A172 (cell line): ENCODE data around the gene HCN4. TPM values are rescaled to one million over a fixed set of nuclear protein-coding genes. Genes with fewer than 3 reads are reported as not detected.

Experiments used
- DNase-seq: peaks from one replicate; pipeline ENCODE4 v3.0.0-alpha.2; 2015; ENCODE audit warnings: low spot score
- total RNA-seq: library from RNA; depleted of rRNA; stranded (reverse); fragments of >200 nt; shearing (Covaris generic); gene quantifications from 2 replicates; pipeline ENCODE4 v1.2.3, GENCODE V29; 2014

The HCN4 gene
- total RNA-seq, 1 experiment from 2014 or later: 0.28 TPM

DNA sequence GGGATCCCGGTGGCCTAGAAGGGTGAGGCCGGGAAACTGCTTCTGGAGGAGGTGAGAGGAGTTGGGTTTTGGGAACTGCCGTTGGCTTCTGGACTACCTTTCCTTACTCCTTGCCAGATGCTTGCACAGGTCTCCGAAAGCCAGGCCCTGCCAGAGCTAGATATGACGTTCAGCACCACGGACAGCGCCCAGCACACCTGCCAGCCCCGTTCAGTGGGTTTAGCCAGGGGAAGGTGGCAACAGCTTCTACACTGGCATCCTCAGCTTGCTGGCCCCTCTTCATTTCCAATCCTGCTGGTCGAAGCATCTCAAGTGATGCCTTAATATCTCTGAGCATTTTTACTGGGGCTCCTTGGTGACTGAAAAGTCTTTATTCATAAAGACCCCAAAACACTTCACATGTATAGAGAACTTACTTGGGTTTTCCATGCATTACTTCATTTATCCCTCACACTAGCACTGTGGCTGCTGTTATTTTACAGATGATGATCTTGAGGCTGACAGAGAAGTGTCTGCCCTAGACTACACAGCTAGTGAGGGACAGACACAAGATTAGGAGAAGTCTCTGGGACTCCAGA is 21.9 kb downstream of the HCN4 start:
- peak; percentile 54 for DNase-seq

DNA sequence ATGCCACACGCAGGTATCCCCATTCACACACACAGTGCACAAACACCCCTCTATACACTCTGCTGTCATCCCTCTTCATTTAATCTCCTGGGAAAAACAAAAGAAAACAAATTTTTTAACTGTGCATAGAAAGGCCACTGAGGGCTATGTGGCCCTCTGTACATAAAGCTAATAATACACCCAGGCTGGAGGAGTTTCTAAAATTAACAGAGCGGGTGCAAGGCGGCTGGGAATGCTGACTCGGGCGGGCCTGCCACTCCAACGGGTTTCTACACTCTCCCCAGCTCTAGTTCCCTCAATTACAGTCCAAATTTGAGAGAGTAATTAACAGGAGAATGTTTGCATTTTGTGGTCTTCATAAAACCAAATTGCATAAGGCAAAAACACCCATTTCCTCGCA is 23.1 kb downstream of the HCN4 start:
- no peak for DNase-seq

DNA sequence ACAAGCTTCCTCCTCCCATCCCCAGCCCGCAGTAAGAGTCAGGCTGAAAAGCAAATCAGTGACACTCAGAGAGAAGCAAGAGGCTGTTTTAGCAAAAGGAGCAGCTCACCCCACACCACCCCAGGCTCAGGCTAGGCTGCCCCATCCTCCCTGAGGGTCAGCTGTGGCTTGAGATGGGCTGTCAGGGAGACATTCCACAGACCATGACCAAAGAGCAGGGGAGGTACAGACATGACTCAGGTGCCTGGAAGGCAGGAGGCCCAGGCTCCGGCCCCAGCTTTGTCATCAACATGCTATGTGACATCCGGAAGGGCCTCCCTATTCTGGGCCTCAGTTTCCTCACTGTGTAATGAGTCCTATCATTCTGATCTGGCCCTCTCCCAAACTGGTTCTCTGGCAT is 24.7 kb downstream of the HCN4 start:
- DNase-seq: peak; percentile 22

DNA sequence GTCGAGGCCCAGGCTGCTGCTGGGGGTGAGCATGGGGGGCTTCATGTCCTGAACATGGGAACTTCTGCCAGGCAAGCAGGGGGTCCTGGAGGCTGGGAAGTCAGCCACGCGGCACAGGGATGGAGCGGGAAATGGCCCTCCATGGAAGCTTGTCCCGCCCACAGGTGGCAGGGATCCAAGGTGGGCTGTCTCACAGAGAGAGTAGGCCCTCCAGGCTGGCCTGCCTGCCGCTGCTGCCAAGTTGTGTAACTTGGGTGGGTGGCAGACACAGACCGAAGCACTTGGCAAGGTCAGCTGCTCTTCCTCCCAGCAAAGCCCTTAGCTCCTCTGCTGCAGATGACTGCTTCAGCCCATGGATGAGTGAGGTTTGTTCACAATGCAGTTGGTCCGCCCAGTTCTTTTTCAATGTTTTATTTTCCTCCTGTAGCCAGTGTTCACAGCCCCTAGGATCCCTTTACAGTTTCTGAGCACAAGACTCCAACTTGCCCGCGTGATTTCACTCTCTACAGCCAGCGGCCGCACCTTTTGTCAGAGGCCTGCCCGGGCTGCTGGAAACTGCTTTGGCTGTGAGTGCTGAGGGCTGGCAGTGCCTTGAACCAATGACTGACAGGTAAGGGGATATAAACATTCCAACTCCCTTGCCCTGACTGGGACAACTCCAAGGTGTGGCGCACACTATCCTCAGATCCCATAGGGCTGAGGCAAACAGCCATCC is 26.7 kb downstream of the HCN4 start:
- DNase-seq: no peak

DNA sequence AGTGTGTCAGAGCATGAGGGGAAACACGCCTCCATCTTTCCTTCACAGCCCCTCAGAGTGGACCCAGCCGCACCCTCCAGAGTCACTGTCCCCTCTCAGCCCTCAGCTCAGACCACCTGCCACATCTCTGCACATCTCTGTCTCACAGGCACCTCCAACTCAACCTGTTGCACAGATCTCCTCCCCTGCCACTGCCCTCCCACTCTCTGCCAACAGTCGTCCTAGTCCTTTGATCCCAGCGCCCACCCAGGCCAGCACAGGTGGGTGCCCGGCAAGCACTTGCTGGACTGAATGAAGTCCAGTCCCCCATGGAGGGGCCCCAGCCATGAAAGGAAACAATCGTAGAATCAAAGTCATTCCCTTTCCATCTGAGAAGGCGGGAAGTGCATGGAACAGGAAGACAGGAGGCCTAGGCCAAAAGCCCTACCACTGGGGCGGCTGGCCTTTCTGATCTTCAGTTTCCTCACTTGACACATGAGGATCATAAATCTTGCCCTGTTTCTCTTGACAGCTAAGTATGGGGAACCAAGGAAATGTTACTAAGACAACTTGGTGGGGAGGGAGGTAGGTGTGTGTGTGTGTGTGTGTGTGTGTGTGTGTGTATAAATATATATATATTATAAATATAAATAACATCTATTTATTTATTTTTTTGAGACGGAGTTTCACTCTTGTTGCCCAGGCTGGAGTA is 28.1 kb downstream of the HCN4 start:
- DNase-seq: no peak

DNA sequence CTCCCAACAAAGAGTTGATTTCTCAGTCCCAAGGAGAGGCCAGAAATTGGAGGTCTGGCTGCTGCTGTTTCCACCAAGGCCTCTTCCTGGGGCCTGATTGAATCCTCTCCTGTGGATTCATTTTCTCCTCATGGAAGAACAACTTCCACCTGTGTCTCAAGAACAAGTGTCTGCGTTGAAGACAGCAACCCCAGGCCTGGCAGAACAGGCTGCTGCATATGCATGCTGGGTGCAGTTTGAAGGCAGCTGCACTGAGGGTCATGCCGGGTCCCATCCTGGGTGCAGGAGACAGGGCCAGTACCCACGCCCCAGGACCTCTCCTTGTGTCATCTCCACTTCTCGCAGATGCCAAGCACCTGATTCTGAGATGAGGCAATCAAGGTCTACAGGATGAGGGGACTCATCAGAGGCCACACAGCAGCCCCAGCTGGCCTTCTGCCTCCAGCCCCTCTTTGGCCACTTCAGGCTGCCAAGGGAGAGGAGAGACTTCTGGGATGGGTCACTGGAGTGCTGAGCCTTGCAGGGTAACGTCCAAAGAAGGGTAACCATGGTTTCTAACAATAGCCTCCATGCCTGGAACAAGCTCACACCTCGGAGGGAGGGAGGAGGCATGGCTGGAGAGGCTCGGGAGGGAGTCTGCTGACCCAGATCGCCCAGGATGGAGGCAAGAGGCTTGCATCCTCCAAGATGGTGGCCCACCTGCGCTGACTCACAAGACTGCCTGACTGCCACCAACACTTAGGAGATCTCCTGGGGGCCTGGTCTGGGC is 30.0 kb downstream of the HCN4 start:
- DNase-seq: no peak

DNA sequence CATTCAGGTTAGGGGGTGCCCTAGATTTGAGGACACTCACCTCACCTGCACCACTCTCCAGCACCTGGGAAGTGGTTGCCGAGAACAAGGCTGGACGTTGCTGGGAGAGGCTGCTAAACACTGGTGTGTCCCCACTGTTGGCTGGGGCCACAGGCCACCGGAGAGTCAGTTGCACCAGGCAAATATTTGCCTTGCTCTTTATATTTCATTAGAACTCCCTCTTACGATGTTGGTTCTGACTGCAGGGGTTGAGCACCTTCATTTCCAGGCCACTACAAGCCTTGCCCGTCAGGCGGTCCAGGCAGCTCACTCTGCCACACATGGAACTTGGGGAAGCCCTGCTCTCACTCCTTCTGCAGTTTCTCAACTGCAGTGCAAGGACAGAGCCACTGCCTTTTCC is 30.7 kb downstream of the HCN4 start:
- no peak for DNase-seq

DNA sequence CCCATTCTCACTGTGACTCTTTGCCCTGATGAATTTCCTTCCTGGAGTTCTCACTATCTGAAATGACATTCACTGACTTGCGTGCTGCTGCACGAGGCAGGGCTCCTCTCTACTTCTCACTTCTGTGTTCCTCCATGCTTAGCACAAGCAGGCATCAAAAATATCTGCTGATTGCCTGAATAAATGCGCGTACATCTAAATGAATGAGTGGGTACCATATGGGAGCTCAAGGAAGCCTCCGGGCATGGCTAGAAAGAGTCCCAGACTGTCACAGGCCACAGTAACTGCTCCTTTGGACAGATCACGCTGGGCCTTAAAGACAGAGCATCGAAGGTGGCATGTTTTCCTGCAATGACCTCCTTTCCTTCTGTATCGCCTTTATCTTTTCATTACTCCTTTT is 31.6 kb downstream of the HCN4 start:
- no peak for DNase-seq

DNA sequence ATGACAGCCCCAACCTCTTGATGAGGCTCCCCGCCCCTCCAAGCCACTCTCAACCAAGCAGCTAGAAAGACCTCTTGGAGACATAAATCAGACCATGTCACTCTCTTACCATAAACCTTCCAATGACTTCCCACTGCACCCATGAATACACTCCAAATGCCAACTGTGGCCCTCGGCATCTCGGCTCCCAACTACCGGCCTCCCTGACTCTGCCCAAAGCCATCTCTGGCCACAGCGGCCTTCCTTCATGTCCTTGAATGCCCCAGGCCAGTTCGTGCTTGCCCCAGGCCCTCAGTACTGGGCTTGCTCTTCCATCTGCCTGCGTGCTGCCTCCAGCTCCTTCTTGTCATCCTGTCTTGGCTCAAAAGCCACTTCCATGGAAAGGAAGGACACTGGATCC is 32.0 kb downstream of the HCN4 start:
- no peak for DNase-seq

DNA sequence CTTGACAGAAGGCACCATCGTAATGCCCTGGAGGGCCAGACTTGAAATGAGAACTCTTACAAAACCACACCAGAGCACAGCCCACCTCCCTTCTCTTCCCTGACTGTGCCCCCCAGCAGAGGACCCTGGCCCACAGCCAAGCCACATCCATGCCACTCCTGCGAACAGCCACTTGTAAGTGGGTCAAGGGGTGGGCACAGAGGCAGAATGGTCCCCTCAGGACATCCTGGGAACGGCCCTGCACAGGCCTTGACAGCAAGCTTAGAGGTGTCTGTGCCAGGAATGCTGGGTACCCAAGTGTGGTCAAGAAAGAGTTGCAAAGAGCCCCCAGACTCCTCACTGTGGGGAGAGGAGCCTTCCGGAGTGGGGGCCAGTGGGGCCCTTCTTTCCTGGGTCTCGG is 33.3 kb downstream of the HCN4 start:
- DNase-seq: no peak

DNA sequence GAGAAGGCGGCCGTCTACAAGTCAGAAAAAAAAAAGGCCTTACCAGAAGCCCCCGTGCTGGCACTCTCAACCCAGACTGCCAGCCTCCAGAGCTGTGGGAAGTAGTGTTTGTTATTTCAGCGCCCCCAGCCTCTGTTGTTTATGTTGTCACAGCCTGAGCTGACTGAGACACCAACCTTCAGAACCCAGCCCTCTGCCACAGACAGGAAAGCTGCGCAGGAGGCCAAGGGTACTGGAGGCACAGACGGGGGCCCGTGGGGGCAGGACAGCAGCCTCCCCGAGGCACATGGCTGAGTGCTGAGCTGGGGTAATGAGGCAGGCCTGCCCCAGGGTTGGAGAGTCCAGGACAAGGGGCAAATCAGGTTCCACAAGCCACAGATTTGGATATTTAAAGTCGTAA is 33.7 kb downstream of the HCN4 start:
- DNase-seq: no peak

DNA sequence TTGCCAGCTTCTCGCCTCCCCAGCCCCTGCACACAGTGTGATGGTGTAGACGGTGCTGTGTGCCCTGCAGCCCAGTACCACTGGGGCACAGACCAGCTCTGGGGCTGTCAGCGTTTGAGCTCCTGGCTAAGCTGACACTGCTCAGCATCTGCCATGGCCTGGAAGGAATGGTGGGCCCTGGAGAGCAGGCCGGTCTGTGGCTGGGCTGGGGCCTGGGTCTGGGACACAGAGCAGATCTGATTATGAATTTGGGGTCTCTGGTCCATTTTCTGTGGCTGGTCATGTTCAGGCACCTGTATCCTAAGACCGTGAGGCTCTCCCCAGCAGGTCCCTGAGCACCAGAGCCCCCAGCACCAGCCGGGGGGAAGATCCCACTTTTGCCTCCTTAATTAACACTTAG is 34.7 kb downstream of the HCN4 start:
- no peak for DNase-seq

DNA sequence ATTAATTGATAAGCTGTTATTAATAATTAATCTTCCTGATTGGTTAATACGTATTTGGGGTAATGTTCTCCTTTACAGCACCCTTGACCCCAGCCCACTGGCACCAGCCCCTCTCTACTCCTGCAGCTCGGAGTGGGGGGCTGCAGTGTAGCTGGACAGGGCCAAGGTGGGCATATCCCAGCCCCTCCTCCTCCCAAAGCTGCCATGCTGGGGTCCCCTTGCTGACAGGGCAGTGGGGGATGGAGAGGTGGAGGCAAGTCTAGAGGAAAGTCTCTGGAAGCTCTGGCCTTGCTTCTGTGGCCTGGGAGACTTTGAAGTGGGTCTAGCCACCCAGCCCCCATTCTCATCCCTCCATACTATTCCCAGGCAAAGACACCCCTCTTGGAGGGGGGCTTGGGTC is 35.8 kb downstream of the HCN4 start:
- no peak for DNase-seq

DNA sequence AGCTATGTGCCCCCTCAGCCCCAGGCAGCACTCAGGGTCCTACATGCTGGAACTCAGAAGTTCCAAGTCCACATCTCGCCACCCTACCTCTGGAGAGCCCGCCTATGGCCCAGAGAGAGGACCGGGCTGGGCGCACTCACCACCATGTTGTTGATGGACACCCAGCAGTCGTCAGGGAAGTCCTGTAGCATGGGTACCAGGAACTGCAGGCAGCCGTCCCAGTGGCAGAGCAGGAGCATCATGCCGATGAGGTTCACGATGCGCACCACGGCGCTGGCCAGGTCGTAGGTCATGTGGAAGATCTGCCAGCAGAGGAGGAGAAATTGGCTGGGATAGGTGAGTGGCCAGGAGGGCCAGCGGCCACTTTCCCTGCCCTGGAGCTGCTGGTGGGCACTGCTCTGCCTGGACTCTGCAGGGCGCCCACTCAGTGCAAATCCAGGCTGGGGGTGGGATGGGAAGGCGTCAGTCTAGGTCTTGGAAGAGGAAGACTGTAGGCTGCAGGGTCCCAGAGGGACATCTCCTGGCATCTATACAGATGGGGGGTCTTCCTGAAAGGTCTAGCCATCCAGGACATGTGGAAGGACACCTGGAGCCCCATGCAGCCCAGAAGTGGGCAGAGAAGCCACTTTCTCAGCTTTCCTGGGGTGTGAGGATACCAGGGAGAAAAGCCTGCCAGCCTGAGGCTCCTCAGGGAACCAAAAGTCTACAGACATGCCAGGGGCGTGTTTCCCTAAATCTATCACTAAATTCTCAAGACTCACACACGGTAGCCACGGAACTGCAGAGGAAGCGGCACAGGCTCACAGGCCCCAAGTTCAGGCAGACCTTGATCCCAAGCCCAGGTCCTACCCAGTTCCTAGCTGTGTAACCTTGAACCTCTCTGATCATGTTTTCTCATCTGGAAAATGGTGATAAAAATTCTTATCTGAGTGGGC is 36.5 kb downstream of the HCN4 start:
- no peak for DNase-seq

DNA sequence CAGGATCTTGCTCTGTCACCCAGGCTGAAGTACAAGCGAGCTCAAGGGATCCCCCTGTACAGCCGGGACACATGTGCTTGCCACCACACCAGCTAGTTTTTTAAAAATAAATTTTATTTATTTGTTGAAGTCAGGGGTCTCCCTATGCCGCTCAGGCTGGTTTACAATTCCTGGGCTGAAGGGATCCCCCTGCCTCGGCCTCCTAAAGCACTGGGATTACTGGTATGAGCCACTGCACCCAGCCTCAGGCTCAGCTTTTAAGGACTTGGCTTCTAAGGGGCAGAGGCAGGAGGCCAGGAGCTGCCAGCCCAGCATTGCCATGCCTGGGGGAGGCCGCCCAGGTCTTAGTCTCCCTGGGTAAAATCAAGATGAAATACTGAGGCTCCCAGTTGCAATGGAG is 37.3 kb downstream of the HCN4 start:
- no peak for DNase-seq

DNA sequence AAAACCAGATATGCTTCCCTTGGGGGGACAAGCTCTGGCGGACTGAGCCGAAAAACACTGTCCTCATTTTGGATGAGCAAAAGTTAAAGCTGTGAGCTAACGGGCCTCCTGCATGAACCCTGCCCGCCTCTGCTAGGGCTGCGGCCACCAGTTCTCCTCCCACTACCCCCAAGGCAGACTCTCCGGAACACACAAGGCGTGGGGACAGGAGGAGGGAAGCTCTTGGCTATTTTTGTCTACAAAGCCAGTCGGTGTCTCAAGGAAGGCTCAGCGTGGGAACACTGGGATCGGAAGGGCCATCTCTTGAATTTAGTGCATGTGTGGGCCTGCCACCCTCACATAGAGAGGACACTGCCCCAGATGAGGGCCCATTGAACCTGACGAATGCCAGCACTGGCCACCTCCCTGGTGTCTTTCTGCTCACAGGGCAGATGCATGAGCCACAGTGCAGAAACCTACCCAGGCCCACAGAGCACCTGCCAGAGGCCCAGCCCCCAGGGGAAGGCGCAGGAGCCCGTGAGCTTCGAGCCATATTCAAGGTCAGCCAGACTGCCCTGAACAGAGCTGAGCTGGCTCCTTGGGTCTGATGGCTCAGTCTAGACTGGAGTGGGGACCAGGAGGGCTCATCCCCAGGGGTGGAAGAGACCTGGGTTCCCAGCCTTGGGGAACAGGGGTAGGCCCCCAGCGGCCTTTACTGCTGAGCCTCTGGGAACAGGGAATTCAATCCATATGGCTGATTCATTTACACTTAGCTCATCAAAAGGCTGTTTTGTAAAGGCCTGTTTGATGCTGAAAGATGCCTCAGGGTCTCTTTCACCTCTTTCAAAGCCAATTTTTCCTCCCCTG is 38.3 kb downstream of the HCN4 start:
- DNase-seq: no peak

DNA sequence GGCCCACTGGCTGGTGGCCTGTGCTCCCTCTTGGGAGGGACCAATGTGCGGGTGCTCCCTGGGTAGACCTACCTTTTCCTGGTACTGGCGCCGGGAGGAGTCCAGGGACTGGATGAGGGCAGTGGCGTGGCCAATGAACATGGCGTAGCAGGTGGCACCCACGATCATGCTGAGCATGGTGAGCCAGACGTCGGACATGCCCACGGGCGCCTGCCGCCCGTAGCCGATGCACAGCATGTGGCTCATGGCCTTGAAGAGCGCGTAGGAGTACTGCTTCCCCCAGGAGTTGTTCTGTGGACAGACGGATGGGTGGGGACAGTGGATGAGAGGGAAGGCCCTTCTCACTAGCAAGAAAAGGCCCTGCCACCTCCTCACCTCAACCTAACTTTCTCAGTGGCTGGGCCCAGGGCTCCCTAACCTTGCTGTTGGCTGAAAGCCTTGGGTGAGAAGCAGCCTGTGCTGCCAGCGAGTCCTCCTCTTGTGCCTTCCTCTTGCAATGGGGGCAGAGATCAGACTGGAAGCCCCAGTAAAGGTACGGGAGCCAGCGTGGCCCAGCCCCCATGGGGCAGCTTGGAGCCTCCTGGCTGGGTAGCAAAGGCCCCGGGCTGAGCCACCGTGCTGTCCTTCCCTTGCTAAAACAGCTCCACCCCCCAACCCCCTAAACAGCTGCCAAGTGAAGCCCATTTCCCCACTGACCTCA is 39.1 kb downstream of the HCN4 start:
- DNase-seq: no peak

DNA sequence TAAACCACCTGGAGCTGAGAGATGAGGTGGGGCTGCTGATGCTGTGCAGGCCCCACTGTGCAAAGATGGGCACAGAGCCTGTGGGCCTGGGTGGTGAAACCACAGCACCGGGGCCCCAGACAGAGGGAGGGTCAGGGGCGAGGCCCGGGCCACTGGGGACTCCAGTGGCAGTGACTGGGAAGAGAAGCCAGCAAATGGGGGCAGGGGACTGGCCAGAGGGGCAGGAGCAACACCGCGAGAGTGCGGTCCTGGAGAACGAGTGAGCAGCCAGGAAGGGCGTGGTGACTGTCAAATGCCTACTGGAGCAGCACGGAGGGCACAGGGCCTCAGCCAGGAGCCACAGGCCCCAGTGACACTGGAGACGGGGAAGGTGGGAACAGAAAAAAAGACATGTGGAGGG is 39.8 kb downstream of the HCN4 start:
- no peak for DNase-seq

DNA sequence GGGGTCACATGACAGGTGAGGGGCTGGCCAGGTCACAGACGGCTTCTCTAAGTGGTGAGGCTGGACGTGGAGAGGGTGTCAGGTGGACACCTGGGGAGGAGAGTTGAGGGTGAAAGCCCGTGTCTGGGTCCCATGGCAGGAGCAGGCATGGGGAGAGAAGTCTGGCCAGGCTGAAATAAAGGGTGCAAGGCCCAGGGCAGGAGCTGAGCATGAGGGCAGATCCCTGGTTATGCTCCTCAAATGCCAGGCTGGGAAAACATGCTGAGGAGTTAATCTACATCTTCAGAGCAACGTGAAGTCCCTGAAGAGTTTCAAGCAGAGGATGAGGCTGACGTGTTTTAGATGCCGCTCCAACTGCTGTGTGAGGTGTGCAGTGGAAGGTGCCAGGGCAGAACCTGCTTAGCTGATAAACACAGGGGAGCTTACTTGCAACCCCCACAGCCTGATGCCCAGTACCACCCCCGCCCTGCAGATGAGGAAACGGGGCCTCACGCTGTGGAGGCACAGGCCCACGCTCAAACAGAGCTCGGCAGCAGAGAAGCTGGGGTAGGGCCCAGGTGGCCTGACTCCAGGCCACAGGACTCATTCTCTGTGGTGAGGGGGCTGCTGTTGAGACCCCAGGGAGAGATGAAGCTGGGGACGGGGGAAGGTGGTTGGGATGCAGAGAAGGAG is 40.5 kb downstream of the HCN4 start:
- DNase-seq: no peak
